Effector memory CD4-positive, alpha-beta T cell (primary cell): ENCODE data around the gene EFCAB8.
"Not testable (repeated sequence)": the region's sequence is repeated elsewhere in the genome, so short reads cannot be mapped to it uniquely, and the experiment has no call there.

Source experiments
- DNase-seq, 3 donors: peaks; one replicate each; pipeline ENCODE4 v3.0.0-alpha.2; 2020
- H3K27ac ChIP-seq: 2 replicates; pipeline ENCODE4 v1.7.0; 2013; ENCODE audit warnings: mild to moderate bottlenecking, low read length, moderate library complexity; ENCODE audit not compliant: insufficient read depth, poor library complexity, severe bottlenecking
- H3K27me3 ChIP-seq: replicated peaks from 2 replicates; pipeline ENCODE4 v1.7.0; 2013; ENCODE audit warnings: mild to moderate bottlenecking, low read length; ENCODE audit not compliant: insufficient read depth, control insufficient read depth, poor library complexity, severe bottlenecking
- H3K36me3 ChIP-seq: 2 replicates; pipeline ENCODE4 v1.7.0; 2013; ENCODE audit warnings: mild to moderate bottlenecking, low read length, moderate library complexity; ENCODE audit not compliant: control insufficient read depth, insufficient read depth
- H3K4me1 ChIP-seq: 2 replicates; pipeline ENCODE4 v1.7.0; 2013; ENCODE audit warnings: low read length, mild to moderate bottlenecking; ENCODE audit not compliant: control insufficient read depth, insufficient read depth, poor library complexity, severe bottlenecking
- H3K4me3 ChIP-seq: 2 replicates; pipeline ENCODE4 v1.7.0; 2013; ENCODE audit warnings: low read length, low read depth, mild to moderate bottlenecking; ENCODE audit not compliant: insufficient read depth, poor library complexity, severe bottlenecking
- H3K9me3 ChIP-seq: 2 replicates; pipeline ENCODE4 v1.7.0; 2013; ENCODE audit warnings: mild to moderate bottlenecking, low read length, moderate library complexity; ENCODE audit not compliant: control insufficient read depth

EFCAB8 gene

GRCh38 chr20:32960849-32961731 is 102.4 kb downstream of the EFCAB8 start:
- no peak for DNase-seq

GRCh38 chr20:32962053-32962452 is 103.3 kb downstream of the EFCAB8 start:
- H3K9me3 ChIP-seq, result no peaks in the 10 kb centered on the region
- H3K27me3 ChIP-seq, result no peaks in the 10 kb centered on the region

More at GRCh38 chr20:32960849-32961731, 102.4 kb downstream of the EFCAB8 start:
- Histone ChIP-seq H3K27me3 (no peaks in the 10 kb centered on the region), H3K27ac (no peak overlapping the region), H3K36me3 (no peaks in the 10 kb centered on the region), H3K4me1 (peaks cover 11% of the 10 kb centered on the region), H3K4me3 (no peak overlapping the region), H3K9me3 (no peaks in the 10 kb centered on the region)

GRCh38 chr20:32962646-32963045 is 103.9 kb downstream of the EFCAB8 start:
- H3K9me3 ChIP-seq, H3K4me3 ChIP-seq, DNase-seq, H3K27ac ChIP-seq, H3K36me3 ChIP-seq, H3K27me3 ChIP-seq: not testable (repeated sequence)
- H3K4me1 ChIP-seq, result peaks cover 27% of the 10 kb centered on the region

More at GRCh38 chr20:32962053-32962452, 103.3 kb downstream of the EFCAB8 start:
- no peak for DNase-seq
- H3K36me3 ChIP-seq, result no peaks in the 10 kb centered on the region
- no peak overlapping the region for H3K4me3 ChIP-seq
- no peak overlapping the region for H3K27ac ChIP-seq
- H3K4me1 ChIP-seq, result peaks cover 21% of the 10 kb centered on the region

DNA sequence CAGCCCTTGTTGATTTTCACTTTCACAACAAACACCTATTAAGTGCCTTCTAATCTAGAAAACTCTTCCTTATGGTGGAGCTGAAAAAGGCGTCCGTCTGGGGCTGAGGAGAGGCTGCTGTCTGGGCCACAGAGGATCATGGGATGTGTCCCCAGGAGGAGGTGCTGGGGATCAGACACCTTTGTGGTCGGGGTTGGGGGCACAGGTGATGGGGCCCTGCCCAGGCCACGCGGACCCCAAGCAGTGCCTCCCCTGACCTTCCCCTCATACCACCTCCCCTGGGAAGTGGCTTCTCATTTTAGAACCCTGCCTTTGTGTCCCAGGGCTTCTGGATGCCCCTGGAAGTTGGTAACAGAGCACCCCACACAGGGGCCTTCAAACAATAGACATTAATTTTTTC is 104.5 kb downstream of the EFCAB8 start:
- H3K27ac ChIP-seq, result no peak overlapping the region
- no peak overlapping the region for H3K4me3 ChIP-seq
- no peaks in the 10 kb centered on the region for H3K27me3 ChIP-seq
- H3K9me3 ChIP-seq, result no peaks in the 10 kb centered on the region
- DNase-seq, result no peak
- no peaks in the 10 kb centered on the region for H3K36me3 ChIP-seq
- H3K4me1 ChIP-seq, result peaks cover 32% of the 10 kb centered on the region

- H3K9me3 ChIP-seq, result no peaks in the 10 kb centered on the region
- DNase-seq, result no peak
- H3K4me1 ChIP-seq, result peaks cover 46% of the 10 kb centered on the region
- no peak overlapping the region for H3K4me3 ChIP-seq
- H3K27ac ChIP-seq, result no peak overlapping the region
- no peaks in the 10 kb centered on the region for H3K36me3 ChIP-seq
- H3K27me3 ChIP-seq, result no peaks in the 10 kb centered on the region
Measured at GRCh38 chr20:32964575-32964974, 105.9 kb downstream of the EFCAB8 start.

- DNase-seq, result no peak
- Histone ChIP-seq H3K4me3 (peak overlapping the region; percentile 24), H3K27me3 (no peaks in the 10 kb centered on the region), H3K9me3 (no peaks in the 10 kb centered on the region), H3K4me1 (peaks cover 51% of the 10 kb centered on the region), H3K36me3 (no peaks in the 10 kb centered on the region), H3K27ac (peak overlapping the region; percentile 98)
Measured at GRCh38 chr20:32965115-32965514, 106.4 kb downstream of the EFCAB8 start.

DNA sequence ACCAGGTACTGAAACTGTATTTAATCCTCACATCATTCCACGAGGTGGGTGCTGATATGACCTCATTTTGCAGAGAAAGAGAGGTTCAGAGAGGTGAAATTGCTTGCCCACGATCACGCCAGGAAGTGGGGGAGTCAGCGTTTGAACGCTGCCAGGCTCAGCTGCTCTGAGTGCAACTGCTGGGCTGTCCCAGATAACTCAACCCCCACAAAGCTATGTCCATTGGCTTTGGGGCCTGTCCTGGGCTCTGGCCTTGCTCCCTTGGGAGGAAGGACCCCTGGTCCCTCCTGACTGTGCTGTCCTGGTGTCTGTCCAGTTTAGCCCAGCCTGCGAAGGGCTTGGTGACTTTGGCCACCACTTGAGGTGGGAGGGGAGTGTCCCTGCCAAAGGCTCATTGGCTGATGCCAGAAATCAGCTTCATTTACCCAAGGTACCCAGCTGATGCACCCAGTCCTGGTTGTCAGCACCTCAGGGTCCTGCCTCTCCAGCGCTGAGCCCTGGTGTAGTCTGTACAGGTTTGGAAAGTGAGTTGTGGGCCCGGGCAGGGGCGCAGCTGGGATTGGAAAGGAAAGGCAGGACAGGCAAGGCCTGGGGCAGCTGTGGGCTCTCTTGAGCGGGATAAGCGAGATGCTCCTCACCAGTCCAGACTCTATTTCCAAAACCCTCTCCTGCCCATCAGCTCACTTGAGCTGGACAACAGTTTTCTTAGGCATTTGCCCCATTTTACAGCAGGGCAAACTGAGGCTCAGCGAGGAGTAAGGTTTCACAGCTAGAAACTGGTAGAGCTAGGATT is 107.1 kb downstream of the EFCAB8 start:
- Histone ChIP-seq H3K4me3 (peak overlapping the region; percentile 24), H3K27ac (peak overlapping the region; percentile 98), H3K4me1 (peaks cover 58% of the 10 kb centered on the region), H3K9me3 (no peaks in the 10 kb centered on the region), H3K27me3 (no peaks in the 10 kb centered on the region), H3K36me3 (no peaks in the 10 kb centered on the region)
- DNase-seq, result peak in 1 of 3 donors; percentile 25

- Histone ChIP-seq H3K27me3 (no peaks in the 10 kb centered on the region), H3K9me3 (no peaks in the 10 kb centered on the region), H3K36me3 (no peaks in the 10 kb centered on the region), H3K4me1 (peaks cover 64% of the 10 kb centered on the region), H3K27ac (peak overlapping the region; percentile 98), H3K4me3 (peak overlapping the region; percentile 5)
- no peak for DNase-seq
Measured at GRCh38 chr20:32966382-32966781, 107.7 kb downstream of the EFCAB8 start.

- Histone ChIP-seq H3K36me3 (no peaks in the 10 kb centered on the region), H3K4me1 (peaks cover 71% of the 10 kb centered on the region), H3K9me3 (no peaks in the 10 kb centered on the region), H3K27ac (peak overlapping the region; percentile 98), H3K4me3 (peak overlapping the region; percentile 5), H3K27me3 (no peaks in the 10 kb centered on the region)
- DNase-seq, result peak; percentile 41 to 64 (median 53)
Measured at GRCh38 chr20:32966881-32967781, 108.4 kb downstream of the EFCAB8 start.
